GM12878 (cell line): Measurements from ENCODE around the gene TIFAB. TPM values are rescaled to one million over a fixed set of nuclear protein-coding genes. Genes with fewer than 3 reads are reported as not detected.
A peak's percentile ranks its signal among the peaks of the same experiment; 100 is the strongest.

Experiments used
- ATAC-seq: fragments of 200-7000 bp; cut with Tn5 transposase; 3 replicates; pipeline ENCODE4 v1.9.1; 2020; ENCODE audit warnings: mild to moderate bottlenecking, moderate library complexity
- BruUV-seq: library from RNA; stranded (reverse); fragments of 400-500 nt; replicated peaks from 2 replicates; lab custom pipeline; 2021; lab: Mats Ljungman, UMichigan
- CTCF ChIA-PET: fragments of 300-600 bp; sonication (Branson Sonifier 250); formaldehyde crosslinking; extraction: SDS; loops from one replicate; lab custom pipeline; 2021; ENCODE audit warnings: inconsistent platforms; lab: Yijun Ruan, JAX
- POLR2A ChIA-PET: fragments of 350-600 bp; formaldehyde crosslinking; extraction: SDS; loops from one replicate; lab custom pipeline; 2021; ENCODE audit warnings: inconsistent platforms; lab: Charles Lee
- RAD21 ChIA-PET: fragments of 300-600 bp; sonication (Branson Sonifier 250); formaldehyde crosslinking; loops from one replicate; lab custom pipeline; 2023; ENCODE audit warnings: antibody characterized with exemption; ENCODE audit not compliant: unreplicated experiment; lab: Charles Lee
- SMC1A ChIA-PET: fragments of 300-600 bp; sonication (Branson Sonifier 250); formaldehyde crosslinking; loops from one replicate; lab custom pipeline; 2023; ENCODE audit not compliant: unreplicated experiment, uncharacterized antibody; lab: Charles Lee
- DNase-seq: peaks from one replicate; pipeline ENCODE4 v3.0.0-alpha.2; 2011; ENCODE audit warnings: low read depth, low spot score
- FAIRE-seq: peaks from 3 replicates; lab custom pipeline; 2011; peaks lifted over from hg19 to GRCh38; lab: Jason Lieb, UNC
- H2AFZ ChIP-seq: 2 replicates; pipeline ENCODE4 v1.6.0; 2011; ENCODE audit warnings: low read depth, low read length, control low read depth; ENCODE audit not compliant: control insufficient read depth
- H3K27ac ChIP-seq: 2 replicates; pipeline ENCODE4 v1.5.1; 2011; ENCODE audit warnings: control low read depth; ENCODE audit not compliant: control insufficient read depth, insufficient read depth
- H3K27me3 ChIP-seq, 2 experiments: replicated peaks in 1 of 2; 2 replicates each; pipeline versions ENCODE4 v1.6.0 to v1.6.1; 2011; ENCODE audit warnings: low read length in 1 of 2; ENCODE audit not compliant: control insufficient read depth in 2 of 2, insufficient read depth in 2 of 2
- H3K36me3 ChIP-seq, 2 experiments: 2 replicates each; pipeline ENCODE4 v1.5.1; 2011; ENCODE audit warnings: low read length in 1 of 2; ENCODE audit not compliant: control insufficient read depth in 2 of 2, insufficient read depth in 2 of 2
- H3K4me1 ChIP-seq: 2 replicates; pipeline ENCODE4 v1.6.1; 2011; ENCODE audit warnings: mild to moderate bottlenecking, low read length, moderate library complexity, mixed read lengths; ENCODE audit not compliant: control insufficient read depth, insufficient read depth
- H3K4me2 ChIP-seq: 2 replicates; pipeline ENCODE4 v1.6.0; 2011; ENCODE audit warnings: control low read depth; ENCODE audit not compliant: control insufficient read depth, insufficient read depth
- H3K4me3 ChIP-seq: fragments of 200-600 bp; sonication (generic); 2 replicates; pipeline ENCODE4 v1.5.1; 2016
- H3K79me2 ChIP-seq: 2 replicates; pipeline ENCODE4 v1.6.0; 2011; ENCODE audit warnings: low read length; ENCODE audit not compliant: control insufficient read depth, insufficient read depth
- H3K9ac ChIP-seq: 2 replicates; pipeline ENCODE4 v1.8.0; 2011; ENCODE audit warnings: low read length, control low read depth, mixed read lengths; ENCODE audit not compliant: control insufficient read depth, insufficient read depth
- H3K9me3 ChIP-seq: replicated peaks from 3 replicates; pipeline ENCODE4 v1.5.1; 2011; ENCODE audit warnings: mild to moderate bottlenecking, low read length; ENCODE audit not compliant: control insufficient read depth, insufficient read depth
- H4K20me1 ChIP-seq: 2 replicates; pipeline ENCODE4 v1.6.0; 2011; ENCODE audit not compliant: control insufficient read depth, insufficient read depth
- BACH1 ChIP-seq: fragments of 450-650 bp; IDR thresholded peaks from 2 replicates; pipeline ENCODE4 v1.6.1; 2017; ENCODE audit warnings: mild to moderate bottlenecking, borderline replicate concordance
- CREB1 ChIP-seq: IDR thresholded peaks from 2 replicates; pipeline ENCODE4 v1.6.1; 2012; ENCODE audit warnings: low read depth, mild to moderate bottlenecking, inconsistent platforms
- EGR1 ChIP-seq, 2 experiments: IDR thresholded peaks; 1 replicate in 1 of 2; 2 replicates in 1 of 2; pipeline ENCODE4 v1.6.1; 2011 to 2012; ENCODE audit warnings: low read depth in 2 of 2, low read length in 2 of 2, borderline replicate concordance in 1 of 2, mild to moderate bottlenecking in 1 of 2, moderate library complexity in 1 of 2
- FOXK2 ChIP-seq: fragments of 450-650 bp; IDR thresholded peaks from 2 replicates; pipeline ENCODE4 v1.6.1; 2017; ENCODE audit warnings: mild to moderate bottlenecking, moderate library complexity
- IKZF2 ChIP-seq, 2 experiments: fragments of 450-650 bp; IDR thresholded peaks; 2 replicates each; pipeline ENCODE4 v1.6.1; 2017; ENCODE audit warnings: mild to moderate bottlenecking in 2 of 2, moderate library complexity in 2 of 2
- MTA2 ChIP-seq: fragments of 450-650 bp; IDR thresholded peaks from 2 replicates; pipeline ENCODE4 v1.6.1; 2016; ENCODE audit warnings: low read depth, mild to moderate bottlenecking, moderate library complexity
- MYB ChIP-seq: fragments of 150-350 bp; IDR thresholded peaks from 2 replicates; pipeline ENCODE4 v1.6.1; 2014; ENCODE audit warnings: mild to moderate bottlenecking, low read depth, low read length, borderline replicate concordance
- ZNF207 ChIP-seq: fragments of 450-650 bp; IDR thresholded peaks from 2 replicates; pipeline ENCODE4 v1.6.1; 2014; ENCODE audit warnings: antibody characterized with exemption, mild to moderate bottlenecking, borderline replicate concordance
- WGBS: methylation state at CpG from one replicate; pipeline ENCODE4 v1.1.6; 2016; ENCODE audit warnings: low lambda C conversion rate; ENCODE audit not compliant: insufficient replicate concordance, insufficient coverage; ENCODE audit errors: missing lambda C conversion rate; 5-methylcytosine and 5-hydroxymethylcytosine counted together
- in situ Hi-C: fragments of 300-500 bp; cut with MboI; formaldehyde crosslinking; loops from 9 replicates; pipeline ENCODE4 v1.14.3; 2018; ENCODE audit warnings: mixed read lengths
- intact Hi-C: fragments of 100-400 bp; cut with micrococcal nuclease; formaldehyde crosslinking; loops from one replicate; pipeline ENCODE4 v1.14.2; 2022; ENCODE audit not compliant: unreplicated experiment
- polyA plus RNA-seq, 11 experiments: library from polyadenylated mRNA; depleted of rRNA in 4 of 11; unstranded in 6 of 11; stranded (reverse) in 5 of 11; fragments of >200 nt; fragmentation: Nextera tagmentation in 4 of 11; fragmentation: Illumina TruSeq in 1 of 11; extraction: Ambion mirVana in 4 of 11; extraction: Trizol in 1 of 11; gene quantifications; 1 replicate in 1 of 11; 2 replicates in 10 of 11; pipeline versions ENCODE4 v1.2.1 to v1.2.3, GENCODE V29; 2011 to 2016; ENCODE audit warnings: inconsistent platforms in 2 of 11, missing spikeins in 2 of 11, low read depth in 1 of 11
- total RNA-seq, 4 experiments: library from RNA; depleted of rRNA in 3 of 4; stranded (reverse); fragments of >200 nt in 3 of 4; fragmentation: Illumina TruSeq in 1 of 4; extraction: Trizol in 1 of 4; gene quantifications; 2 replicates each; pipeline versions ENCODE4 v1.2.1 to v1.2.3, GENCODE V29; 2013 to 2021
- TF ChIP-seq, protein P1 (sequence below): fragments of 450-650 bp; IDR thresholded peaks from 2 replicates; pipeline ENCODE4 v1.6.1; 2017; ENCODE audit warnings: mild to moderate bottlenecking, moderate library complexity

The TIFAB gene
- total and polyA plus RNA-seq, 10 of the 15 experiments (the other 5 are each of a cell fraction or from before 2014, with no cell fraction given), result not detected

DNA sequence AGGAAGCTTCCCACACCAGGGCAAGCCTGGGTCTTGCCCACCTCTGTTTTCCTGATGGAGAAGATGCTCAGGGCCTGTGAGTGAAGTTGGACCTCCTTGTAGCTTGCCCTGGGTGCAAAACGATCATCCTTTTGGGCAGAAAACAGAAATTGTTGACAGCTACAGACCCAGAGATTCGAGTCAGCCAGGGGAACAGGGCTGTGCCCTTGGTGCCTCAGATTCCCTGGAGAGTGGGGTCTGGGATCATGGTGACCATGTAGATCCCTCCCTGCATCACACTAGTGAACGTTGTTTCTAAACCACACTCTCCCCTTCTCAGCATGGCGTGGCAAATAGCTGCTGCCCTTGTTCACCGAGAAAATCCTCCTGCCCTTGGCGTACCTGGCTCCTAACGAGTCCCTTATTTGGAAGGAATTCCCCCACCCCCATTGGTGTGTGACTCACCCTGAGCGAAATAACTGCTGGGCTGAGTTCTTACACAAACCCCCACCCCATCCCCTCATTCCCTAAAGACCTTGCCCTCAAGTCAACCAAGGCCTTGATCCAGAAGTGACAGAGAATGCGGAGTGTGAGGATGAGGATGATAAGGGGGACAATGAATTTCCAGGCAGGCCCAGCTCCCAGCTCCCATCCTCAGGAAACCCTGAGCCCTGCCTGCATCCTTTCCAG is 3.9 kb downstream of the TIFAB start:
- Histone ChIP-seq H3K9ac (no peak overlapping the region), H2AFZ (no peak overlapping the region; the same call in 1 of the 2 replicates), H3K36me3 (no peaks in the 10 kb centered on the region), H4K20me1 (no peaks in the 10 kb centered on the region), H3K9me3 (no peaks in the 10 kb centered on the region; the same call in 2 of the 3 replicates), H3K4me2 (peak overlapping the region; percentile 38), H3K27ac (no peak overlapping the region), H3K4me3 (no peak overlapping the region), H3K4me1 (peaks cover 23% of the 10 kb centered on the region), H3K79me2 (no peaks in the 10 kb centered on the region), H3K27me3 (0 out of 4 replicates have a peak, but pooled peaks cover 0 to 1% of the 10 kb centered on the region in 2 experiments)
- TF ChIP-seq EGR1 (IDR thresholded peaks at IDR 0.05; ENCODE audit: borderline replicate concordance in 1 of 2, low read depth in 2 of 2, low read length in 2 of 2) (peak in 1 of 2 experiments; percentile 33; a peak in 1 of 3 replicates), ZNF207 (no peak)
- BruUV-seq, result no TSS peak
- FAIRE-seq (no peak), DNase-seq (no peak), ATAC-seq (peak; percentile 44; the same call in 1 of the 3 replicates)
- in situ Hi-C loops (no loop called here), intact Hi-C loops (no loop called here)
- POLR2A ChIA-PET, result no interaction called here
- CTCF ChIA-PET, result interaction anchor here (1.0 to 4.2 kb wide), 6 partner anchors 9 to 104 kb away, joined by 3 to 35 read pairs (median 10); no protein-coding TSS in a partner anchor
- RAD21 ChIA-PET, result interaction anchor here (1.0 to 1.5 kb wide), 2 partner anchors 9 to 118 kb away, joined by 3 to 4 read pairs; no protein-coding TSS in a partner anchor
- SMC1A ChIA-PET, result interaction anchor here (0.6 to 1.5 kb wide), 2 partner anchors 9 to 944 kb away, joined by 3 to 4 read pairs; no protein-coding TSS in a partner anchor
- 13% methylated on average over 9 of the region's 9 CpGs for WGBS

DNA sequence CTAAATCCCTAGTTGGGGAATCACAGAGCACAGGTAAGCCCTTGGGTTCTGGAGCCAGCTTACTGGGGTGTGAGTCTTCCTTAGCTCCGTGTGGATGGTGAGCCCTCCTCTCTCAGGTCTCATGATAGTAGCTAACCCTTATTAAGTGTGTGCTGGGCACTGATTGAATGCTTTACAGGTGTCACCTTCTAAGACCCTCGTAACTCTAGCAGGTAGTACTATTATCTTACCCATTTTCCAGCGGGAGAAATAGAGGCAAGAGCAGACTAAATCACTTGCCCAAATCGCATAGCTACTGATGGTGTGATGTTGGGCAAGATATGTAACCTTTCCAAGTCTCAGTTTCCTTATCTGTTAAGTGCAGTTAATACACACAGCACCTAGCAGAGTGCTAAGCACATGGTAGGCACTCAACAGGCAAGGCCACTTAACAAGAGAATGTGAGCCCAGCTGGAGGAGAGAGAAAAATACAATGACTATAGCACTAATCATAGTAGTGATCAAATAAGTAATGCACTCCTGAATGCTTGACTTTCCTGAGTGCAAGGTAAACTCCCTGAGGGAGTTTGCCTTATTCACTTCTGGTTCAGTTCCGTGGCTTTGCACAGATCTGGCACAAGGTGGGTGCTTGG is 4.7 kb downstream of the TIFAB start, which contains the start of gene DCANP1:
DCANP1 (minus strand) TSS at position 51 of the 632 bp plus-strand sequence. CDS start 240 bp downstream, outside the sequence.
- Histone ChIP-seq H4K20me1 (no peaks in the 10 kb centered on the region), H3K9me3 (no peaks in the 10 kb centered on the region; the same call in 2 of the 3 replicates), H3K4me2 (peak within 1 kb of the TSS; percentile 38; the same call in 1 of the 2 replicates), H3K27ac (no peak within 1 kb of the TSS), H3K9ac (no peak within 1 kb of the TSS), H2AFZ (no peak within 1 kb of the TSS; the same call in 1 of the 2 replicates), H3K4me1 (peaks cover 20% of the 10 kb centered on the region), H3K36me3 (no peaks in the 10 kb centered on the region), H3K4me3 (no peak within 1 kb of the TSS), H3K27me3 (0 out of 4 replicates have a peak, but pooled peaks cover 0 to 1% of the 10 kb centered on the region in 2 experiments), H3K79me2 (no peaks in the 10 kb centered on the region)
- in situ Hi-C loops (no loop called here), intact Hi-C loops (no loop called here)
- POLR2A ChIA-PET, result no interaction called here
- 29% methylated on average over 5 of the region's 5 CpGs for WGBS
- no TSS peak for BruUV-seq
- CTCF ChIA-PET, result interaction anchor here (1.0 to 4.2 kb wide), 5 partner anchors 10 to 114 kb away, joined by 3 to 35 read pairs (median 14); no protein-coding TSS in a partner anchor
- RAD21 ChIA-PET, result interaction anchor here (1.0 to 1.5 kb wide), 2 partner anchors 10 to 119 kb away, joined by 3 to 4 read pairs; no protein-coding TSS in a partner anchor
- no peak for ATAC-seq
- no peak for DNase-seq
- SMC1A ChIA-PET, result interaction anchor here (0.6 to 1.5 kb wide), 3 partner anchors 8 to 945 kb away, joined by 3 to 4 read pairs (median 3); no protein-coding TSS in a partner anchor
- FAIRE-seq, result no peak
- TF ChIP-seq FOXK2 (no peak), MTA2 (no peak), IKZF2 (IDR thresholded peaks at IDR 0.05) (no peak), BACH1 (no peak), CREB1 (no peak), MYB (no peak)
- TF ChIP-seq, protein P1, sequence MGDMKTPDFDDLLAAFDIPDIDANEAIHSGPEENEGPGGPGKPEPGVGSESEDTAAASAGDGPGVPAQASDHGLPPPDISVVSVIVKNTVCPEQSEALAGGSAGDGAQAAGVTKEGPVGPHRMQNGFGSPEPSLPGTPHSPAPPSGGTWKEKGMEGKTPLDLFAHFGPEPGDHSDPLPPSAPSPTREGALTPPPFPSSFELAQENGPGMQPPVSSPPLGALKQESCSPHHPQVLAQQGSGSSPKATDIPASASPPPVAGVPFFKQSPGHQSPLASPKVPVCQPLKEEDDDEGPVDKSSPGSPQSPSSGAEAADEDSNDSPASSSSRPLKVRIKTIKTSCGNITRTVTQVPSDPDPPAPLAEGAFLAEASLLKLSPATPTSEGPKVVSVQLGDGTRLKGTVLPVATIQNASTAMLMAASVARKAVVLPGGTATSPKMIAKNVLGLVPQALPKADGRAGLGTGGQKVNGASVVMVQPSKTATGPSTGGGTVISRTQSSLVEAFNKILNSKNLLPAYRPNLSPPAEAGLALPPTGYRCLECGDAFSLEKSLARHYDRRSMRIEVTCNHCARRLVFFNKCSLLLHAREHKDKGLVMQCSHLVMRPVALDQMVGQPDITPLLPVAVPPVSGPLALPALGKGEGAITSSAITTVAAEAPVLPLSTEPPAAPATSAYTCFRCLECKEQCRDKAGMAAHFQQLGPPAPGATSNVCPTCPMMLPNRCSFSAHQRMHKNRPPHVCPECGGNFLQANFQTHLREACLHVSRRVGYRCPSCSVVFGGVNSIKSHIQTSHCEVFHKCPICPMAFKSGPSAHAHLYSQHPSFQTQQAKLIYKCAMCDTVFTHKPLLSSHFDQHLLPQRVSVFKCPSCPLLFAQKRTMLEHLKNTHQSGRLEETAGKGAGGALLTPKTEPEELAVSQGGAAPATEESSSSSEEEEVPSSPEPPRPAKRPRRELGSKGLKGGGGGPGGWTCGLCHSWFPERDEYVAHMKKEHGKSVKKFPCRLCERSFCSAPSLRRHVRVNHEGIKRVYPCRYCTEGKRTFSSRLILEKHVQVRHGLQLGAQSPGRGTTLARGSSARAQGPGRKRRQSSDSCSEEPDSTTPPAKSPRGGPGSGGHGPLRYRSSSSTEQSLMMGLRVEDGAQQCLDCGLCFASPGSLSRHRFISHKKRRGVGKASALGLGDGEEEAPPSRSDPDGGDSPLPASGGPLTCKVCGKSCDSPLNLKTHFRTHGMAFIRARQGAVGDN, result no peak
